ENCODE data around the gene SLC16A3.
"Not testable (repeated sequence)": the region's sequence is repeated elsewhere in the genome, so short reads cannot be mapped to it uniquely, and the experiment has no call there.

The SLC16A3 gene

GRCh38 chr17:82247856-82248671 is 19.2 kb downstream of the SLC16A3 start:
- TF ChIP-seq, protein P1, sequence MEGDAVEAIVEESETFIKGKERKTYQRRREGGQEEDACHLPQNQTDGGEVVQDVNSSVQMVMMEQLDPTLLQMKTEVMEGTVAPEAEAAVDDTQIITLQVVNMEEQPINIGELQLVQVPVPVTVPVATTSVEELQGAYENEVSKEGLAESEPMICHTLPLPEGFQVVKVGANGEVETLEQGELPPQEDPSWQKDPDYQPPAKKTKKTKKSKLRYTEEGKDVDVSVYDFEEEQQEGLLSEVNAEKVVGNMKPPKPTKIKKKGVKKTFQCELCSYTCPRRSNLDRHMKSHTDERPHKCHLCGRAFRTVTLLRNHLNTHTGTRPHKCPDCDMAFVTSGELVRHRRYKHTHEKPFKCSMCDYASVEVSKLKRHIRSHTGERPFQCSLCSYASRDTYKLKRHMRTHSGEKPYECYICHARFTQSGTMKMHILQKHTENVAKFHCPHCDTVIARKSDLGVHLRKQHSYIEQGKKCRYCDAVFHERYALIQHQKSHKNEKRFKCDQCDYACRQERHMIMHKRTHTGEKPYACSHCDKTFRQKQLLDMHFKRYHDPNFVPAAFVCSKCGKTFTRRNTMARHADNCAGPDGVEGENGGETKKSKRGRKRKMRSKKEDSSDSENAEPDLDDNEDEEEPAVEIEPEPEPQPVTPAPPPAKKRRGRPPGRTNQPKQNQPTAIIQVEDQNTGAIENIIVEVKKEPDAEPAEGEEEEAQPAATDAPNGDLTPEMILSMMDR (IDR thresholded peaks at IDR 0.05; ENCODE audit: low read depth, low read length), result no peak
- H3K4me3 ChIP-seq (ENCODE audit: low read depth, low read length), result no peak overlapping the region

GRCh38 chr17:82248815-82249674 is 20.2 kb downstream of the SLC16A3 start:
- TF ChIP-seq, protein P1 (IDR thresholded peaks at IDR 0.05; ENCODE audit: low read depth, low read length), result no peak
- no peak overlapping the region for H3K4me3 ChIP-seq (ENCODE audit: low read depth, low read length)

DNA sequence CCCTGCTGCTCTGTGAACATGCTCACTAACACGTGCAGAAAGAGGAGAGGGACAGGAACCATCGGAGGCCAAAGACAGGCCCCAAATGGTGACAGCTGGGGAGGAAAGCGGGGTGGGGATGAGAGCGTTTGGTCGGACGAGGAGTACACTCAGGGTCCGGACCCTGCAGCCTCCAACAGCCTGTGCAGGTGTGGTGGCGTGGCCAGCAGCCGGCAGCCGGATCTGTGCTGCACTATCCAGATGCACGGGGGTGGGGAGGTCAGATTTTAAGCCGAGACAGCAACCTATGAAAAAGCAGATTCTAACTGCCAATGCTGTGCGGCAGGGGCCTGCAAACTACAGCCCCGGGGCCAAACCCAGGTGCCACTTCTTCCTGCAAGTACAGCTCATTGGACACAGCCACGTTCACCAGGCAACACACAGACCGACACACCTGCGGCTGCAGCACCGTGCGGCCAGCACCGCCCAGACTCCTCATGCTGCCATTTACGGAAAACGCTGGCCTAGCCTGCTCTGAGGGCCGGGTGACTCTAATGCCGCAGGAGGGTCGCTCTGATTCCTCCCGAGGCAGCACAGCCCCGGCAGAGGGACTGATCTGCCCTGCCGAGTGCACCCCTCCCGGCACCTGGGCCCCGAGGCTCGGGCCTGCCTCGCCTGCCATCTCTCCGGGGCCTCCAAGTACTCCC is 21.2 kb downstream of the SLC16A3 start:
- no peak overlapping the region for H3K4me3 ChIP-seq (ENCODE audit: low read depth, low read length)
- TF ChIP-seq, protein P1 (IDR thresholded peaks at IDR 0.05; ENCODE audit: low read depth, low read length), result no peak

DNA sequence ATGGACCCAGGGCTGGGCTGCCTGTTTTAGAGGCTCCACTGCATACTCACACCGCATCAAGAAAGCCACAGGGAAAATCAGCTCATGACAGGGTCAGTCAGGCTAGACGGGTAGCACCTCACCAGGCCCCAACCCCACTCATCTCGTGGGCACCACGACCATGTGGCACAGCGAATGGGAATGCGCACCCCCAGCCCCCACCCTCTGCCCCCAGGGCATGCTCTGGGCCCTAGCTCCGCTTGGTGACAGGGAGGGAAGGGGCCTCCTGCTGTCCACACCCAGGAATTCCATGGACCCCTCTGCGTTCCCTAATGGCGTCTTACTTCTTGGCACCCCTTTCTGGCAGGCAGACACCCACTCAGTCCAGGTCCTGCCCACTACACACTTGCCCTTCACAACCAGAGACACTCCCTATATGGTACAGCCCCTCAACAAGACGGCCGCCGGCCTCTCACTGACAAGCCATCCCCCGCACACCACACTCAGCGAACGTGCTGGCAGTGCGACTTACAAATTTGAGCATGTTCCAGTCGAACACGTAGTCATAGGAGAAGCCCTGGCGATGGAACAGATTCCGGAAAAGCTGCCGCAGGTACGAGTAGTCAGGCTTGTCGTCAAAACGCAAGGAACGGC is 22.1 kb downstream of the SLC16A3 start:
- TF ChIP-seq, protein P1 (IDR thresholded peaks at IDR 0.05; ENCODE audit: low read depth, low read length), result no peak
- no peak overlapping the region for H3K4me3 ChIP-seq (ENCODE audit: low read depth, low read length)

DNA sequence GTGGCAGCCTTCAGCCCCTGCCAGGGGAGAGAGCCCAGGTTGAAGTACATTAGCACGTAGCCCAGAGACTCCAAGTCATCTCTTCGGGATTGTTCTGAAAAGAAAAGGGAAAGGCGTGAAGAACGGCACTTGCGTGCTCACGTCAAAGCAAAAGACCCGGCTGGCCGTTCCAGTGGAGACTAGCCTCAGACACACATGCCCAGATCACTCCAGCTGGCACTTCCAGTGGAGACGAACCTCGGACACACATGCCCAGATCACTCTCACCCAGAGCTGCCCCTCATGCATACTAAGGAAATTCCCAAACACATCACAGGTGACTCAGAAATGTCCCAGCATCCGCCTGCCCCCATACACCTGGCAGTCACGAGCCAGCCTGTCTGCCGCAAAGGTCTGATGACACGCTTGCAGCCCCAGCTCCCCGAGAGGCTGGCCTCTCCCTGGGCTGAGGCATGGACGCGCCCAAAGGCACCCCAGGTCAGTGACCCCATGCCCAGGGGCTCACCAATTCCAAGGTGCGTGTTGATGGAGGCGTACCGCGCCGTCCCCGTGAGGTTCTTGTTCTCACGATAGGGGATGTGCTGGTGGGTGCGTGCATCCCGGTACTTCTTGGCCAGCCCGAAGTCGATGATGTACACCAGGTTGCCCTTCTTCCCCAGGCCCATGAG is 23.8 kb downstream of the SLC16A3 start:
- H3K4me3 ChIP-seq (ENCODE audit: low read depth, low read length), result no peak overlapping the region
- TF ChIP-seq, protein P1 (IDR thresholded peaks at IDR 0.05; ENCODE audit: low read depth, low read length), result no peak

DNA sequence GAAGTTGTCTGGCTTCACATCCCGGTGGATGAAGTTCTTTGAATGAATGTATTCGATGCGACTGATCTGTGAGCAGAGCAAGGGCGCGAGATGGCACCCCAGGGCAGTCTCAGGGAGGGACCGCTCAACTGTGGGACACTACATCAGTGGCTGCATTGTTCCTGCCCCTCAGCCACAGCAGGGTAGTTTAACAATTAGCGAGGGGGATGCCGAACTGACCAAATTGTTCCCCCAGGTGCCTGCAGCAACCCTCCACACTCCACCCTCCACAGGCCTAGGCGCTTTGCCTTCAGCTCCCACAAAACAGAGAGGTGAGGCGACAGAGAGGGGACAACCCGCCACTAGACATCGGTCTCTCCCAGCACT is 24.3 kb downstream of the SLC16A3 start:
- no peak overlapping the region for H3K4me3 ChIP-seq (ENCODE audit: low read depth, low read length)
- TF ChIP-seq, protein P1 (IDR thresholded peaks at IDR 0.05; ENCODE audit: low read depth, low read length), result no peak

DNA sequence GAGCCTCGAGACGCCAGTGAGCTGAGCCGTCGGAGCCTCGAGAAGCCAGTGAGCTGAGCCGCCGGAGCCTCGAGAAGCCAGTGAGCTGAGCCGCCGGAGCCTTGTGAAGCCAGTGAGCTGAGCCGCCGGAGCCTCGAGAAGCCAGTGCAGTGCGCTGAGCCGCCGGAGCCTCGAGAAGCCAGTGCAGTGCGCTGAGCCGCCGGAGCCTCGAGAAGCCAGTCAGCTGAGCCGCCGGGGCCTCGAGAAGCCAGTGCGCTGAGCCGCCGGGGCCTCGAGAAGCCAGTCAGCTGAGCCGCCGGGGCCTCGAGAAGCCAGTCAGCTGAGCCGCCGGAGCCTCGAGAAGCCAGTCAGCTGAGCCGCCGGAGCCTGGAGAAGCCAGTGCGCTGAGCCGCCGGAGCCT is 25.3 kb downstream of the SLC16A3 start:
- not testable (repeated sequence) for H3K4me3 ChIP-seq (ENCODE audit: low read depth, low read length)

- H3K4me3 ChIP-seq (ENCODE audit: low read depth, low read length), result not testable (repeated sequence)
These were observed 25.9 kb downstream of the SLC16A3 start for GRCh38 chr17:82254746-82255145.
